Astrocyte (in vitro differentiated cells and primary cell): ENCODE data around the gene TEKT4. TPM values are rescaled to one million over a fixed set of nuclear protein-coding genes. Genes with fewer than 3 reads are reported as not detected.

ENCODE experiments used
- DNase-seq: peaks from one replicate; pipeline ENCODE4 v3.0.0-alpha.2; 2010; ENCODE audit warnings: low read depth
- FAIRE-seq: peaks from 2 replicates; lab custom pipeline; 2011; peaks lifted over from hg19 to GRCh38; lab: Jason Lieb, UNC
- H2AFZ ChIP-seq: 2 replicates; pipeline ENCODE4 v1.6.0; 2012; ENCODE audit warnings: low read depth, low read length, inconsistent platforms
- H3K27ac ChIP-seq: 2 replicates; pipeline ENCODE4 v1.5.1; 2011; ENCODE audit warnings: low read depth, low read length, inconsistent platforms
- H3K27me3 ChIP-seq: 2 replicates; pipeline ENCODE4 v1.6.0; 2011; ENCODE audit warnings: low read length, inconsistent platforms; ENCODE audit not compliant: insufficient read depth
- H3K36me3 ChIP-seq: 2 replicates; pipeline ENCODE4 v1.5.1; 2011; ENCODE audit warnings: low read length, inconsistent platforms; ENCODE audit not compliant: insufficient read depth
- H3K4me1 ChIP-seq: 2 replicates; pipeline ENCODE4 v1.5.1; 2011; ENCODE audit warnings: low read length, inconsistent platforms; ENCODE audit not compliant: insufficient read depth
- H3K4me2 ChIP-seq: 2 replicates; pipeline ENCODE4 v1.6.0; 2012; ENCODE audit warnings: low read length, inconsistent platforms
- H3K4me3 ChIP-seq: 2 replicates; pipeline ENCODE4 v1.5.1; 2011; ENCODE audit warnings: low read depth, mild to moderate bottlenecking, low read length, inconsistent platforms; ENCODE audit not compliant: insufficient read depth
- H3K79me2 ChIP-seq: 2 replicates; pipeline ENCODE4 v1.6.0; 2012; ENCODE audit warnings: mild to moderate bottlenecking, low read length, inconsistent platforms; ENCODE audit not compliant: insufficient read depth
- H3K9ac ChIP-seq: 2 replicates; pipeline ENCODE4 v1.6.0; 2012; ENCODE audit warnings: mild to moderate bottlenecking, low read length, inconsistent platforms
- H3K9me3 ChIP-seq: 2 replicates; pipeline ENCODE4 v1.5.1; 2012; ENCODE audit warnings: low read depth, mild to moderate bottlenecking, low read length, inconsistent platforms; ENCODE audit not compliant: insufficient read depth
- H4K20me1 ChIP-seq: 2 replicates; pipeline ENCODE4 v1.6.0; 2012; ENCODE audit warnings: low read length, inconsistent platforms; ENCODE audit not compliant: insufficient read depth
- H3K27ac Mint-ChIP-seq: one replicate; pipeline ENCODE4 v1.8.0; 2021; ENCODE audit warnings: mild to moderate bottlenecking, mixed read lengths; ENCODE audit not compliant: unreplicated experiment
- H3K27me3 Mint-ChIP-seq: one replicate; pipeline ENCODE4 v1.8.0; 2021; ENCODE audit warnings: low read depth, mixed read lengths; ENCODE audit not compliant: unreplicated experiment
- H3K36me3 Mint-ChIP-seq: one replicate; pipeline ENCODE4 v1.8.0; 2021; ENCODE audit warnings: low read depth, mixed read lengths; ENCODE audit not compliant: unreplicated experiment
- H3K4me1 Mint-ChIP-seq: one replicate; pipeline ENCODE4 v1.8.0; 2021; ENCODE audit warnings: low read depth, mixed read lengths; ENCODE audit not compliant: unreplicated experiment
- H3K4me3 Mint-ChIP-seq: one replicate; pipeline ENCODE4 v1.8.0; 2021; ENCODE audit warnings: mild to moderate bottlenecking, moderate library complexity, mixed read lengths; ENCODE audit not compliant: unreplicated experiment
- H3K9me3 Mint-ChIP-seq: one replicate; pipeline ENCODE4 v1.8.0; 2021; ENCODE audit warnings: mild to moderate bottlenecking, mixed read lengths; ENCODE audit not compliant: unreplicated experiment
- EZH2 ChIP-seq: IDR thresholded peaks from 2 replicates; pipeline ENCODE4 v1.6.1; 2012; ENCODE audit warnings: mild to moderate bottlenecking, low read length, inconsistent platforms; ENCODE audit not compliant: insufficient read depth
- total RNA-seq: library from RNA; stranded (reverse); gene quantifications from 2 replicates; pipeline ENCODE4 v1.2.1, GENCODE V29; 2021
- TF ChIP-seq, protein P1 (sequence below): IDR thresholded peaks from 2 replicates; pipeline ENCODE4 v1.5.1; 2011; ENCODE audit warnings: low read depth, mild to moderate bottlenecking, inconsistent platforms, low read length, moderate library complexity; ENCODE audit not compliant: insufficient read depth

Gene TEKT4
- total RNA-seq, 1 donor from 2014 or later, result not detected

DNA sequence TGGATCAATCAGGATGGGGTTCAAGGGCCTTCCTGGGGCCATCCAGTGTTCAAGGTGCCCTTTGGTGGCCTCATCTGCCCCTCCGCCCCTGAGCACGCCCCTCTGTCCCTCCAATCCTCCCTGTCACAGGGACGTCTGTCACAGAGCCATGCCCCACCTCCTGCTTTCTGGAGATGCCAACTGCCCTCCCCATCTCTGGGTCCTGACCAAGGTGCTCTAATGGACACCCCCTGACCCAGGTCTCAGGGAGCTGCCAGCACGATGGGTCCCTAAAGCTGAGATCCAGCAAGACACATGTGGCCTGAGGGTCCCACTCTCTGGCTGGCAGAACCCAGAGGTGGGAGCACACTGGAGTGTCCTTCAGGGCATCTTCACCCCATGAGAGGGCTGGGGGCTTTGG lies 2.1 kb upstream of the TEKT4 start:
- Histone ChIP-seq H4K20me1 (no peaks in the 10 kb centered on the region), H3K9me3 (no peaks in the 10 kb centered on the region), H3K79me2 (no peaks in the 10 kb centered on the region), H3K4me2 (no peak overlapping the region), H3K4me3 (no peak overlapping the region), H3K27me3 (peaks cover 6% of the 10 kb centered on the region), H2AFZ (no peak overlapping the region), H3K27ac (no peak overlapping the region), H3K9ac (no peak overlapping the region), H3K36me3 (no peaks in the 10 kb centered on the region), H3K4me1 (no peaks in the 10 kb centered on the region)
- Mint-ChIP-seq H3K36me3 (no peaks in the 10 kb centered on the region), H3K27ac (no peak overlapping the region), H3K9me3 (no peaks in the 10 kb centered on the region), H3K4me3 (no peak overlapping the region), H3K4me1 (peaks cover 3% of the 10 kb centered on the region), H3K27me3 (peaks cover 75% of the 10 kb centered on the region)
- no peak for FAIRE-seq
- TF ChIP-seq, protein P1, sequence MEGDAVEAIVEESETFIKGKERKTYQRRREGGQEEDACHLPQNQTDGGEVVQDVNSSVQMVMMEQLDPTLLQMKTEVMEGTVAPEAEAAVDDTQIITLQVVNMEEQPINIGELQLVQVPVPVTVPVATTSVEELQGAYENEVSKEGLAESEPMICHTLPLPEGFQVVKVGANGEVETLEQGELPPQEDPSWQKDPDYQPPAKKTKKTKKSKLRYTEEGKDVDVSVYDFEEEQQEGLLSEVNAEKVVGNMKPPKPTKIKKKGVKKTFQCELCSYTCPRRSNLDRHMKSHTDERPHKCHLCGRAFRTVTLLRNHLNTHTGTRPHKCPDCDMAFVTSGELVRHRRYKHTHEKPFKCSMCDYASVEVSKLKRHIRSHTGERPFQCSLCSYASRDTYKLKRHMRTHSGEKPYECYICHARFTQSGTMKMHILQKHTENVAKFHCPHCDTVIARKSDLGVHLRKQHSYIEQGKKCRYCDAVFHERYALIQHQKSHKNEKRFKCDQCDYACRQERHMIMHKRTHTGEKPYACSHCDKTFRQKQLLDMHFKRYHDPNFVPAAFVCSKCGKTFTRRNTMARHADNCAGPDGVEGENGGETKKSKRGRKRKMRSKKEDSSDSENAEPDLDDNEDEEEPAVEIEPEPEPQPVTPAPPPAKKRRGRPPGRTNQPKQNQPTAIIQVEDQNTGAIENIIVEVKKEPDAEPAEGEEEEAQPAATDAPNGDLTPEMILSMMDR, result no peak
- no peak for TF ChIP-seq EZH2
- no peak for DNase-seq

DNA sequence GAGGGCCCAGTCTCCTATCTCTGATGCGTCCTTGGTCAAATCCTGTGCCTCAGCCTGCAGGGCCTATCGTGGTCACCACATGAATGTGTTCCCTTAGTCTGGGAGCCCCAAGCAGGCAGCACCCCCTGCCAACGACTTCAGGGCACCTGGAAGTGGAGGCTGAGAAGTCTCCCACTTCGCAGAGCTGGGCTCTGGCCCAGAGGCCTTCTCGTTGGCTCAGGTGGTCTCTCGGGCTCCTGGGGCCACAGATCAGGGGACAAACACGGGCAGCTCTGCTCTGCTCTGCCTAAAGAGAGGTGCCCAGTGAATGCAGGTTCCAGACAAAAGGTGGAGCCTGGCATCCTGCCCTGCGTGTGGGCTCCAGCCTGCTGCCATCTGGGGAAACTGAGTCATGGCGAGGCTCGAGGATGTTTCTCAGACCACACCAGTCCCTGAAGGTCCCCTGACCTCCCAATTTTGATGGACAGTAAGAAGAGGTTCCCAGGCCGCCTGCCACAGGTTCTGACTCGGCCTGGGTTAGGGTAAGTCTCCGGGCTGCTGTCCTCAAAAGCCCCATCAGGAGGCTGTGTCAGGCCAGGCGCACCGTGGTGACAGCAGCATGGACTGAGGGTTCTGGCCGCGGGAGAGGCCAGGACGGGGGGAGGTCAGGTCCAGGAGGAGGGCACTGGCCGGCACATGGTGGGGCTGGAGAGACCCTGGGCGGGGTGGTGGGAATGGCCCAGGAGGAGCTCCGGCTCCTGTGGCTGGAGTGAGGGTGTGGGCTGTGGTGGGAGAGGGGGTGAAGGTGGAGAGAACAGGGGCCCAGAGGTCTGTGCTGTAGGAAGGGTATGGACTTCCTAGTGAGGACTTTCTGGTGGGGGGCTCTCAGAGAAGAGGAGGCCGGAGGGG lies 1.4 kb upstream of the TEKT4 start:
- Histone ChIP-seq H3K4me3 (no peak overlapping the region), H3K36me3 (no peaks in the 10 kb centered on the region), H3K9me3 (no peaks in the 10 kb centered on the region), H3K27ac (no peak overlapping the region), H3K27me3 (peaks cover 3% of the 10 kb centered on the region), H3K9ac (no peak overlapping the region), H3K4me2 (no peak overlapping the region), H3K4me1 (no peaks in the 10 kb centered on the region), H2AFZ (no peak overlapping the region), H3K79me2 (no peaks in the 10 kb centered on the region), H4K20me1 (no peaks in the 10 kb centered on the region)
- peaks cover 3% of the 10 kb centered on the region for H3K4me1 Mint-ChIP-seq
- peaks cover 68% of the 10 kb centered on the region for H3K27me3 Mint-ChIP-seq
- DNase-seq (no peak), FAIRE-seq (no peak)
- no peak overlapping the region for H3K4me3 Mint-ChIP-seq
- no peak overlapping the region for H3K27ac Mint-ChIP-seq
- H3K36me3 Mint-ChIP-seq, result no peaks in the 10 kb centered on the region
- no peak for TF ChIP-seq EZH2
- TF ChIP-seq, protein P1, result no peak
- H3K9me3 Mint-ChIP-seq, result no peaks in the 10 kb centered on the region
